Keratinocyte (primary cell): Measurements from ENCODE around the gene SP140. TPM values are rescaled to one million over a fixed set of nuclear protein-coding genes. Genes with fewer than 3 reads are reported as not detected.
"Not testable (repeated sequence)": the region's sequence is repeated elsewhere in the genome, so short reads cannot be mapped to it uniquely, and the experiment has no call there.

ENCODE experiments used
- DNase-seq: peaks from one replicate; pipeline ENCODE4 v3.0.0-alpha.2; 2011; ENCODE audit warnings: low read depth, missing footprints, low spot score
- FAIRE-seq: peaks from 2 replicates; lab custom pipeline; 2011; peaks lifted over from hg19 to GRCh38; lab: Jason Lieb, UNC
- H2AFZ ChIP-seq: 2 replicates; pipeline ENCODE4 v1.6.0; 2012; ENCODE audit warnings: low read length, control low read depth, inconsistent platforms; ENCODE audit not compliant: control insufficient read depth
- H3K27ac ChIP-seq: 2 replicates; pipeline ENCODE4 v1.5.1; 2011; ENCODE audit warnings: low read length; ENCODE audit not compliant: control insufficient read depth, insufficient read depth
- H3K27me3 ChIP-seq: 3 replicates; pipeline ENCODE4 v1.6.0; 2011; ENCODE audit warnings: low read length; ENCODE audit not compliant: control insufficient read depth, insufficient read depth; ENCODE audit errors: extremely low read depth
- H3K36me3 ChIP-seq, 2 experiments: 2 replicates in 1 of 2; 3 replicates in 1 of 2; pipeline ENCODE4 v1.5.1; 2011; ENCODE audit warnings: low read length in 2 of 2, mild to moderate bottlenecking in 1 of 2; ENCODE audit not compliant: control insufficient read depth in 2 of 2, insufficient read depth in 2 of 2; ENCODE audit errors: extremely low read depth in 1 of 2
- H3K4me1 ChIP-seq: 3 replicates; pipeline ENCODE4 v1.5.1; 2011; ENCODE audit warnings: low read length; ENCODE audit not compliant: control insufficient read depth, insufficient read depth; ENCODE audit errors: extremely low read depth
- H3K4me2 ChIP-seq: 3 replicates; pipeline ENCODE4 v1.6.0; 2011; ENCODE audit warnings: low read depth, low read length; ENCODE audit not compliant: control insufficient read depth, insufficient read depth; ENCODE audit errors: extremely low read depth
- H3K4me3 ChIP-seq, 3 experiments: fragments of 200-600 bp in 1 of 3; sonication (generic) in 1 of 3; 2 replicates in 2 of 3; 3 replicates in 1 of 3; pipeline ENCODE4 v1.5.1; 2011 to 2016; ENCODE audit warnings: low read length in 3 of 3, mild to moderate bottlenecking in 3 of 3, control low read depth in 2 of 3, inconsistent platforms in 1 of 3, low read depth in 1 of 3, mixed read lengths in 1 of 3, mixed run types in 1 of 3, moderate library complexity in 1 of 3; ENCODE audit not compliant: control insufficient read depth in 2 of 3, insufficient read depth in 2 of 3; ENCODE audit errors: extremely low read depth in 1 of 3
- H3K79me2 ChIP-seq: 2 replicates; pipeline ENCODE4 v1.6.0; 2012; ENCODE audit warnings: low read length; ENCODE audit not compliant: control insufficient read depth, insufficient read depth
- H3K9ac ChIP-seq: 3 replicates; pipeline ENCODE4 v1.6.0; 2011; ENCODE audit warnings: low read length; ENCODE audit not compliant: control insufficient read depth, insufficient read depth; ENCODE audit errors: extremely low read depth
- H3K9me1 ChIP-seq: 3 replicates; pipeline ENCODE4 v1.6.0; 2011; ENCODE audit warnings: low read length; ENCODE audit not compliant: control insufficient read depth, insufficient read depth; ENCODE audit errors: extremely low read depth
- H3K9me3 ChIP-seq: 2 replicates; pipeline ENCODE4 v1.5.1; 2012; ENCODE audit warnings: low read depth, low read length; ENCODE audit not compliant: control insufficient read depth
- H4K20me1 ChIP-seq: 3 replicates; pipeline ENCODE4 v1.6.0; 2011; ENCODE audit warnings: low read length; ENCODE audit not compliant: control insufficient read depth, insufficient read depth; ENCODE audit errors: extremely low read depth
- CTCF ChIP-seq, 3 experiments: IDR thresholded peaks in 1 of 3; conservative IDR thresholded peaks in 1 of 3; optimal IDR thresholded peaks in 1 of 3; 2 replicates in 2 of 3; 3 replicates in 1 of 3; pipeline versions ENCODE3 to v1.5.1; 2011; ENCODE audit warnings: low read length in 3 of 3, mild to moderate bottlenecking in 3 of 3, moderate library complexity in 2 of 3, control low read depth in 1 of 3, inconsistent platforms in 1 of 3; ENCODE audit not compliant: insufficient read depth in 2 of 3; ENCODE audit errors: extremely low read depth in 1 of 3
- EZH2 ChIP-seq: IDR thresholded peaks from one replicate; pipeline ENCODE4 v1.6.1; 2012; ENCODE audit warnings: inconsistent platforms, mild to moderate bottlenecking, low read length, moderate library complexity
- dilution Hi-C: fragments of 300-500 bp; cut with MboI; formaldehyde crosslinking; loops from one replicate; pipeline ENCODE4 v1.7.0; 2020; ENCODE audit warnings: low sequenced_read_pairs; ENCODE audit not compliant: extremely low pct_ligation_motif_present
- polyA plus RNA-seq, 5 experiments: library from polyadenylated mRNA; depleted of rRNA in 3 of 5; stranded (reverse) in 3 of 5; stranded (forward) in 1 of 5; unstranded in 1 of 5; fragments of >200 nt; gene quantifications; 1 replicate in 1 of 5; 2 replicates in 3 of 5; 3 replicates in 1 of 5; pipeline versions ENCODE4 v1.2.1 to v1.2.3, GENCODE V29; 2011 to 2012; ENCODE audit warnings: missing spikeins in 2 of 5, low read depth in 1 of 5, low replicate concordance in 1 of 5

Gene SP140
- polyA plus RNA-seq, 1 donor (not counting 4 experiments of a cell fraction or from before 2014, with no cell fraction given): 1.2 TPM

GRCh38 chr2:230307485-230307884 lies 81.9 kb downstream of the SP140 start:
- Histone ChIP-seq H3K4me2 (no peak overlapping the region), H3K9ac (no peak overlapping the region), H3K27me3 (no peaks in the 10 kb centered on the region), H3K4me3 (no peak overlapping the region), H4K20me1 (no peaks in the 10 kb centered on the region), H3K9me3 (no peaks in the 10 kb centered on the region), H3K36me3 (no peaks in the 10 kb centered on the region), H3K79me2 (no peaks in the 10 kb centered on the region), H3K4me1 (peaks cover under 1% of the 10 kb centered on the region), H2AFZ (no peak overlapping the region), H3K9me1 (no peaks in the 10 kb centered on the region), H3K27ac (no peak overlapping the region)
- TF ChIP-seq CTCF (optimal IDR thresholded peaks at IDR 0.05 in 1 of 3, IDR thresholded peaks at IDR 0.05 in 1 of 3, conservative IDR thresholded peaks at IDR 0.05 in 1 of 3; ENCODE audit: extremely low read depth in 1 of 3, insufficient read depth in 2 of 3, low read length in 3 of 3) (no peak), EZH2 (no peak)
- no peak for FAIRE-seq
- dilution Hi-C loops: no loop called here
- no peak for DNase-seq

- H3K27me3 ChIP-seq: no peaks in the 10 kb centered on the region
- no peaks in the 10 kb centered on the region for H3K79me2 ChIP-seq
- H3K9ac ChIP-seq: no peak overlapping the region
- no peak overlapping the region for H3K4me2 ChIP-seq
- no peak overlapping the region for H2AFZ ChIP-seq
- no peaks in the 10 kb centered on the region for H4K20me1 ChIP-seq
- dilution Hi-C loops: no loop called here
- H3K36me3 ChIP-seq: no peaks in the 10 kb centered on the region
- H3K9me1 ChIP-seq: no peaks in the 10 kb centered on the region
- H3K4me3 ChIP-seq: no peak overlapping the region
- no peak for FAIRE-seq
- no peak for DNase-seq
- H3K4me1 ChIP-seq: peaks cover 4% of the 10 kb centered on the region
- TF ChIP-seq EZH2 (no peak), CTCF (optimal IDR thresholded peaks at IDR 0.05 in 1 of 3, IDR thresholded peaks at IDR 0.05 in 1 of 3, conservative IDR thresholded peaks at IDR 0.05 in 1 of 3; ENCODE audit: extremely low read depth in 1 of 3, insufficient read depth in 2 of 3, low read length in 3 of 3) (no peak)
- no peaks in the 10 kb centered on the region for H3K9me3 ChIP-seq
- no peak overlapping the region for H3K27ac ChIP-seq
These were observed 83.0 kb downstream of the SP140 start for GRCh38 chr2:230308402-230309000.

GRCh38 chr2:230310792-230311191 lies 85.3 kb downstream of the SP140 start:
- FAIRE-seq: peak; percentile 48
- H3K9me3 ChIP-seq, H3K4me1 ChIP-seq, H3K4me3 ChIP-seq, H3K9ac ChIP-seq, H3K4me2 ChIP-seq, H3K79me2 ChIP-seq, H3K27ac ChIP-seq, dilution Hi-C loops, H3K27me3 ChIP-seq, H3K36me3 ChIP-seq, H4K20me1 ChIP-seq, DNase-seq, H2AFZ ChIP-seq, H3K9me1 ChIP-seq: not testable (repeated sequence)

GRCh38 chr2:230311634-230312033 lies 86.1 kb downstream of the SP140 start:
- H3K4me1 ChIP-seq, H3K79me2 ChIP-seq, H3K4me3 ChIP-seq, H3K27ac ChIP-seq, H3K27me3 ChIP-seq, H3K9me3 ChIP-seq, FAIRE-seq, H4K20me1 ChIP-seq, H3K36me3 ChIP-seq, dilution Hi-C loops, H3K9me1 ChIP-seq, H3K4me2 ChIP-seq, H3K9ac ChIP-seq, DNase-seq, H2AFZ ChIP-seq: not testable (repeated sequence)
